K562 (cell line): ENCODE data around the gene CSF3.

Experiments used
- CTCF ChIP-seq, 3 experiments: IDR thresholded peaks in 2 of 3; conservative IDR thresholded peaks in 1 of 3; 2 replicates each; pipeline ENCODE4 v1.5.1; 2011 to 2012; ENCODE audit warnings: low read length in 3 of 3, mild to moderate bottlenecking in 3 of 3, control low read depth in 2 of 3, improper control_type of control experiment in 1 of 3, inconsistent platforms in 1 of 3, low read depth in 1 of 3, mixed read lengths in 1 of 3, moderate library complexity in 1 of 3; ENCODE audit not compliant: insufficient read depth in 2 of 3
- NR1H2 ChIP-seq: sonication (generic); formaldehyde crosslinking; IDR thresholded peaks from 2 replicates; pipeline ENCODE4 v1.4.0; 2020; ENCODE audit warnings: mild to moderate bottlenecking, missing genetic modification reagents
- POLR2AphosphoS5 ChIP-seq: IDR thresholded peaks from 2 replicates; pipeline ENCODE4 v1.6.1; 2011; ENCODE audit warnings: mild to moderate bottlenecking, low read depth, low read length, moderate library complexity; ENCODE audit not compliant: control insufficient read depth, insufficient read depth
- ZNF384 ChIP-seq: IDR thresholded peaks from 2 replicates; pipeline ENCODE4 v1.6.1; 2012; ENCODE audit warnings: low read depth, low read length, improper control_type of control experiment
- ZNF830 ChIP-seq: fragments of 250-450 bp; sonication (Bioruptor Pico); IDR thresholded peaks from 2 replicates; pipeline ENCODE4 v1.5.0; 2021; ENCODE audit warnings: mild to moderate bottlenecking

GRCh38 chr17:39975801-39976200, 39.4 kb upstream of the CSF3 start:
- no peak for TF ChIP-seq ZNF830 (CRISPR knock-in tag)
- TF ChIP-seq POLR2AphosphoS5 = no peak
- no peak for TF ChIP-seq ZNF384
- TF ChIP-seq NR1H2 (CRISPR knock-in tag) = no peak
- no peak for TF ChIP-seq CTCF (IDR thresholded peaks at IDR 0.05 in 2 of 3, conservative IDR thresholded peaks at IDR 0.05 in 1 of 3; ENCODE audit: insufficient read depth in 2 of 3, low read depth in 1 of 3, low read length in 3 of 3)
